ENCODE measurements around the gene ZDHHC14. TPM values are rescaled to one million over a fixed set of nuclear protein-coding genes. Genes with fewer than 3 reads are reported as not detected.

Gene ZDHHC14
- total RNA-seq, 1 experiment from 2014 or later: 1.7 TPM

DNA sequence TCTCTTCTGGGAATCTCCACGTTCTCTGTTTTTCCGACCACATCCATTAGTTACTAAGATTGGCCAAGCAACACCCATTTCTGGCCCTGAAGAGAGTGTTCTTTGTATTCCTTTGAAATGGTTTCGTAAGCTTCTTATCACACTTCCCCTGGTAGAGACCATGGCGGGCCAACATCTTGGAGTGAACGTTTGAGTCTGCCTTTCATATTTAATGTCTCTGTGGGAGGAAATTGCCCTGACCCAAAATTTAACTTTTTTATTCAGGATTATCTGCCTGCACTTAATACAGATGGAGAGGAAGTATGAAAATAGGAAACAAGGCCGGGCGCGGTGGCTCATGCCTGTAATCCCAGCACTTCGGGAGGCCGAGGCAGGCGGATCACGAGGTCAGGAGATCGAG lies 265.0 kb downstream of the ZDHHC14 start:
- Histone ChIP-seq H4K91ac (ENCODE audit: insufficient read length, low read depth, low read length) (no peak overlapping the region), H3K27ac (ENCODE audit: insufficient read length, low read depth, low read length) (no peak overlapping the region), H2AK5ac (ENCODE audit: insufficient read length, low read length) (no peak overlapping the region), H3K79me2 (ENCODE audit: insufficient read depth, low read length) (no peaks in the 10 kb centered on the region), H3K14ac (ENCODE audit: insufficient read depth, low read length) (no peak overlapping the region), H2BK15ac (ENCODE audit: low read depth, low read length) (no peak overlapping the region), H3T11ph (ENCODE audit: low read length) (no peak overlapping the region), H3K79me1 (ENCODE audit: insufficient read depth, low read depth, low read length, poor library complexity, severe bottlenecking) (no peaks in the 10 kb centered on the region), H2BK120ac (ENCODE audit: low read depth, low read length, poor library complexity, severe bottlenecking) (no peak overlapping the region), H3K4me1 (ENCODE audit: insufficient read depth, low read length) (no peaks in the 10 kb centered on the region), H3K4me2 (ENCODE audit: insufficient read depth, insufficient read length, low read length) (no peak overlapping the region), H3K9me3 (ENCODE audit: control insufficient read depth, low read depth, low read length) (no peaks in the 10 kb centered on the region), H4K8ac (replicated peaks; ENCODE audit: insufficient read length, low read depth, low read length) (no peak overlapping the region), H4K5ac (ENCODE audit: insufficient read length, low read depth, low read length) (no peak overlapping the region), H3K23me2 (ENCODE audit: insufficient read length, low read depth, low read length, poor library complexity, severe bottlenecking) (no peaks in the 10 kb centered on the region), H2BK12ac (ENCODE audit: insufficient read length, low read depth, low read length) (no peak overlapping the region), H3K9ac (ENCODE audit: extremely low read depth, insufficient read length, low read length) (no peak overlapping the region), H3K23ac (ENCODE audit: insufficient read length, low read depth, low read length) (no peak overlapping the region), H3K27me3 (ENCODE audit: insufficient read depth, low read length) (no peaks in the 10 kb centered on the region), H3K18ac (ENCODE audit: insufficient read length, low read depth, low read length) (no peak overlapping the region), H2AFZ (ENCODE audit: low read length) (no peak overlapping the region), H2BK20ac (ENCODE audit: low read depth, low read length, poor library complexity, severe bottlenecking) (no peak overlapping the region), H3K4ac (ENCODE audit: low read depth, low read length) (no peak overlapping the region), H4K20me1 (ENCODE audit: control insufficient read depth, insufficient read depth, insufficient read length) (no peaks in the 10 kb centered on the region), H2BK5ac (ENCODE audit: insufficient read length, low read length) (no peak overlapping the region), H3K56ac (ENCODE audit: insufficient read length, low read depth, low read length) (no peak overlapping the region)
- Mint-ChIP-seq H3K27ac (peak overlapping the region in 1 of 3 experiments; percentile 40; a peak in 1 of 7 replicates), H3K27me3 (ENCODE audit: low read depth) (no peaks in the 10 kb centered on the region), H3K4me1 (peaks cover 9 to 19% of the 10 kb centered on the region in 2 experiments), H3K36me3 (ENCODE audit: insufficient read depth in 1 of 3, low read depth in 3 of 3) (no peaks in the 10 kb centered on the region; a peak in 1 of 7 replicates), H3K9me3 (no peaks in the 10 kb centered on the region), H3K4me3 (no peak overlapping the region)
- no CpG with 5 or more reads among the region's 13 CpGs for WGBS (ENCODE audit: extremely low coverage, insufficient read length, low lambda C conversion rate)
- TF ChIP-seq, protein P1, sequence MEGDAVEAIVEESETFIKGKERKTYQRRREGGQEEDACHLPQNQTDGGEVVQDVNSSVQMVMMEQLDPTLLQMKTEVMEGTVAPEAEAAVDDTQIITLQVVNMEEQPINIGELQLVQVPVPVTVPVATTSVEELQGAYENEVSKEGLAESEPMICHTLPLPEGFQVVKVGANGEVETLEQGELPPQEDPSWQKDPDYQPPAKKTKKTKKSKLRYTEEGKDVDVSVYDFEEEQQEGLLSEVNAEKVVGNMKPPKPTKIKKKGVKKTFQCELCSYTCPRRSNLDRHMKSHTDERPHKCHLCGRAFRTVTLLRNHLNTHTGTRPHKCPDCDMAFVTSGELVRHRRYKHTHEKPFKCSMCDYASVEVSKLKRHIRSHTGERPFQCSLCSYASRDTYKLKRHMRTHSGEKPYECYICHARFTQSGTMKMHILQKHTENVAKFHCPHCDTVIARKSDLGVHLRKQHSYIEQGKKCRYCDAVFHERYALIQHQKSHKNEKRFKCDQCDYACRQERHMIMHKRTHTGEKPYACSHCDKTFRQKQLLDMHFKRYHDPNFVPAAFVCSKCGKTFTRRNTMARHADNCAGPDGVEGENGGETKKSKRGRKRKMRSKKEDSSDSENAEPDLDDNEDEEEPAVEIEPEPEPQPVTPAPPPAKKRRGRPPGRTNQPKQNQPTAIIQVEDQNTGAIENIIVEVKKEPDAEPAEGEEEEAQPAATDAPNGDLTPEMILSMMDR (conservative IDR thresholded peaks at IDR 0.05): no peak
- DNase-seq: no peak

All from H9 (cell line).